BE2C (cell line): ENCODE data around the gene INSYN2B.

Experiments used
- DNase-seq: peaks from one replicate; pipeline ENCODE4 v3.0.0-alpha.2; 2020
- H3K27me3 ChIP-seq: fragments of 250-450 bp; sonication (Bioruptor Pico); 2 replicates; pipeline ENCODE4 v1.5.1; 2020; ENCODE audit warnings: mild to moderate bottlenecking
- H3K36me3 ChIP-seq: fragments of 250-450 bp; sonication (Bioruptor Pico); 2 replicates; pipeline ENCODE4 v1.5.1; 2020; ENCODE audit warnings: mild to moderate bottlenecking
- H3K4me1 ChIP-seq: fragments of 250-450 bp; sonication (Bioruptor Pico); 2 replicates; pipeline ENCODE4 v1.5.1; 2020
- H3K4me3 ChIP-seq: 2 replicates; pipeline ENCODE4 v1.5.1; 2011; ENCODE audit warnings: low read depth, low read length
- H3K9me3 ChIP-seq: fragments of 250-450 bp; sonication (Bioruptor Pico); 2 replicates; pipeline ENCODE4 v1.5.1; 2020
- CTCF ChIP-seq: IDR thresholded peaks from 2 replicates; pipeline ENCODE4 v1.5.1; 2012; ENCODE audit warnings: mild to moderate bottlenecking, low read depth, low read length

Gene INSYN2B

DNA sequence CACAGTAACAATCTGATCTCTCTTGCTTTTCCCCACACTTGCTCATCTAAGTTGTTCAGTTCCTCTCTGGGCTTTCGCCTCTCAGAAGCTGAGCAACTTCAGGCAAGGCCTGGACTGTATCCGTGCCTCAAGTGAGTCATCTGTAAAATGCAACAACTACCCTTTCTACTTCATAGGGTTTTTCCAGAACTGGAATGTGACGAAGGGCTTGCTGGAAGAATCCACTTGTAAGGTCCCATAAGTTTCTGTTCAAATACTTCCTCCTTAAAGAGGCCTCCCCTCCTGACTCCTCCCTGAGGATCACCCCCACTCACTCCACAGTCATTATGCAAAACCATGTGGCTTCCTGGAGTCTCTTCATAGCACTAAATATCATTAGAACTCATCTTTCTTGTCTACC lies 17.5 kb upstream of the INSYN2B start:
- TF ChIP-seq CTCF = no peak
- Histone ChIP-seq H3K36me3 (no peaks in the 10 kb centered on the region), H3K9me3 (no peaks in the 10 kb centered on the region), H3K4me3 (no peak overlapping the region), H3K27me3 (no peaks in the 10 kb centered on the region), H3K4me1 (no peaks in the 10 kb centered on the region)
- DNase-seq = no peak

DNA sequence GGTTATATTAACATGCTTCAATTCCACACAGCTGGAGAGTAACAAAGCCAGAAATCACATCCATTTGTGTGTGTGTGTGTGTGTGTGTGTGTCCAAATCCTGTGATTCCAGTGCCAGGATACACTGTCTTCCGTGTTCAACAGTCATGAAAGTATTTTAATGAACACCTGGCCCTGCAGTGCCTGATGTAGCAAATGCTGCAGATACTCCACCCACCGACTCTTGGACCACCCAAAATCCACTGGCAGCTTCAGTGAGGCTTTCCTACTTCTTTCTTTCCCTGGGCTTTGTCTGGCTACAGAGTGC lies 13.1 kb upstream of the INSYN2B start:
- Histone ChIP-seq H3K4me1 (no peaks in the 10 kb centered on the region), H3K36me3 (no peaks in the 10 kb centered on the region), H3K27me3 (no peaks in the 10 kb centered on the region), H3K9me3 (no peaks in the 10 kb centered on the region), H3K4me3 (no peak overlapping the region)
- no peak for TF ChIP-seq CTCF
- DNase-seq = no peak

- no peaks in the 10 kb centered on the region for H3K36me3 ChIP-seq
- DNase-seq = no peak
- no peaks in the 10 kb centered on the region for H3K4me1 ChIP-seq
- no peaks in the 10 kb centered on the region for H3K9me3 ChIP-seq
- no peak overlapping the region for H3K4me3 ChIP-seq
- H3K27me3 ChIP-seq = no peaks in the 10 kb centered on the region
- TF ChIP-seq CTCF = no peak
These were observed 12.6 kb upstream of the INSYN2B start for GRCh38 chr5:169992789-169993484.

GRCh38 chr5:169991115-169991869 lies 11.0 kb upstream of the INSYN2B start:
- Histone ChIP-seq H3K4me1 (no peaks in the 10 kb centered on the region), H3K9me3 (no peaks in the 10 kb centered on the region), H3K36me3 (no peaks in the 10 kb centered on the region), H3K27me3 (no peaks in the 10 kb centered on the region), H3K4me3 (no peak overlapping the region)
- DNase-seq = no peak
- TF ChIP-seq CTCF = no peak

DNA sequence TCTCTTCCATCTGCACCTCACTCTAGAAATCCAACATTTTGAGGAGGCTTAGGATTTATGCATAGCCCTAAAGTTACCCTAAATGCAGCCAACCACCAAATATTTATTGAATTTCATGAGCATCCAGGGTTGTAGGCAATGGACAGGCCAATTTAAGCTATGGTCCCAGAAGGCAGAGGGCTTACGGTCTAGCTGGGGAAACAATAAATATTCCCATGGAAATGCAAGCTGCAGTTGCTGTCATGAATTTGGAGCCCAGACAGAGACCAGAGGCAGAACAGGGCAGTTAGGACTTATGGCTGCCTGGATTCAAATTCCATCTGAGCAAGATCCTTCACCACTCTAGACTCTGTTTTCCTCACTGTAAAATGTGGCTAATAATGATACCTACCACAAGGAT lies 9.1 kb upstream of the INSYN2B start:
- DNase-seq = no peak
- H3K4me3 ChIP-seq = no peak overlapping the region
- H3K4me1 ChIP-seq = no peaks in the 10 kb centered on the region
- no peak for TF ChIP-seq CTCF
- H3K9me3 ChIP-seq = no peaks in the 10 kb centered on the region
- no peaks in the 10 kb centered on the region for H3K36me3 ChIP-seq
- no peaks in the 10 kb centered on the region for H3K27me3 ChIP-seq

DNA sequence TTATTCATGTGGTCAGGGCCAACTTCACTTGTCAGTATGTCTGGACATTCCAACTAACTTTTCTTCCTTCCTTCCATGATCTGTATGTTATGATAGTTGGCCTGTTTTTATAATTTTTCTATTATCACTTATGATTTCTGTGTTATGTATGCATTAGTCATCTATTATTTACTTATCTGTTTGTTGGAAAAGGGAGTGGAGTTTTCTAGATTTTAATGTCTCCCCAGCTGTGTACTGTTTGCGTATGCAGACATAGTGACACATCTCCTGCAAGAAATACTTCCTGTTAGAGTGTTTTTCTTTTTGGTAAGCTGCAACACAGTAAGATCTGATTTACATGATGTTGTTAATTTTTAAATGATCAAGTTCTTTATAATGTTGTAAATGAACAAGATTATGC lies 8.7 kb upstream of the INSYN2B start:
- H3K27me3 ChIP-seq = no peaks in the 10 kb centered on the region
- TF ChIP-seq CTCF = no peak
- H3K36me3 ChIP-seq = no peaks in the 10 kb centered on the region

More for the DNA sequence above, 8.7 kb upstream of the INSYN2B start:
- Histone ChIP-seq H3K9me3 (no peaks in the 10 kb centered on the region), H3K4me3 (no peak overlapping the region), H3K4me1 (no peaks in the 10 kb centered on the region)
- DNase-seq = no peak
